Rectal smooth muscle tissue (tissue), 1 donor: ENCODE measurements around the gene TMEM250.

Source experiments
- H3K27ac ChIP-seq: one replicate; pipeline ENCODE4 v1.7.0; 2013; ENCODE audit warnings: low read depth, low read length, inconsistent platforms
- H3K27me3 ChIP-seq: one replicate; pipeline ENCODE4 v1.7.0; 2013; ENCODE audit warnings: low read length; ENCODE audit not compliant: control insufficient read depth, insufficient read depth
- H3K36me3 ChIP-seq: one replicate; pipeline ENCODE4 v1.7.0; 2013; ENCODE audit warnings: low read length; ENCODE audit not compliant: control insufficient read depth, insufficient read depth
- H3K4me1 ChIP-seq: one replicate; pipeline ENCODE4 v1.7.0; 2013; ENCODE audit warnings: low read length; ENCODE audit not compliant: control insufficient read depth, insufficient read depth
- H3K4me3 ChIP-seq: one replicate; pipeline ENCODE4 v1.7.0; 2013; ENCODE audit warnings: low read length
- H3K9ac ChIP-seq: one replicate; pipeline ENCODE4 v1.7.0; 2013; ENCODE audit warnings: low read length

Gene TMEM250

GRCh38 chr9:136119883-136120393 is 1.3 kb upstream of the TMEM250 start:
- peak overlapping the region; percentile 95 for H3K27ac ChIP-seq
- no peaks in the 10 kb centered on the region for H3K27me3 ChIP-seq
- H3K36me3 ChIP-seq, result peaks cover 9% of the 10 kb centered on the region
- peak overlapping the region; percentile 75 for H3K4me3 ChIP-seq
- peaks cover 15% of the 10 kb centered on the region for H3K4me1 ChIP-seq
- no peak overlapping the region for H3K9ac ChIP-seq

DNA sequence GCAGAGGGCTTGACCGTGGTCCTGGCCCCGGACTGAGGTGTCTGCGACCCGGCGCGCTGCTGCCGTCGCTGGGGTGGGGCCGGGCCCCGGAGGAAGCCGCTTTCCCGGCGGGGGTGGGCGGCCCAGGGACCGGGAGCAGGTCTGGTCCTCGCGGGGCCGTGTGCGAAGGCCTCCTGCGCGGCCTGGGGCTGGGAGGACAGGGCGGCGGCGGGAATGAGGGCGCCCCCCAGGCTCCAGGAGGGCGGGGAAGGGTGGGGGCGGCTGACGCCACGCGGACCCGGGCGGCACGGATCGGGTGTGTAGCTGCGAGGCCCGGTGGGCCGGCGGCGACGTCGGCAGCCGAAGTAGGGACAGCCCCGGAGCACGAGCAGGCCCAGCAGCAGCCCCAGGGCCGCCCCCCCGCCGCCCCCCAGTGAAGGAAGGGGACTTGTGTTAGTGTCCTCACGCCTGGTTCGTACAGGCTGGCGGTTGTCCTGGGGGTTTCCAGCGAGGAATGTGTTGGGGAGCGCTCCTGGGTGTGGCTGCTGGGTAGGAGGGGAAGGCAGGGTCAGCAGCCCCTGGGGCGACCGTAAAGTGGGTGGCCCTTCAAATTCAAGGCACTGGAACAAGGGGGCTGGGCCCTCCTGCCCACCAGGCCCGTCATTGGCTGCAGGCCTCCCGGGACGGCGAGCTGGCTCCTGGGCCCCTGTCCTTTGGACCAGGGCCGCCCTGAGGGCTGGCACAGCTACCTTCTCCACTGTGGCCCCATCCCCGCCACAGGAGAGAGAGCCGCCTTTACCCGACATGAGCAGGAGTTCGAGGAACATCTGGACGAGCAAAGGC is 597 bp upstream of the TMEM250 start:
- peaks cover 15% of the 10 kb centered on the region for H3K4me1 ChIP-seq
- H3K4me3 ChIP-seq, result peak overlapping the region; percentile 75
- peaks cover 11% of the 10 kb centered on the region for H3K36me3 ChIP-seq
- H3K27me3 ChIP-seq, result no peaks in the 10 kb centered on the region
- peak overlapping the region; percentile 95 for H3K27ac ChIP-seq
- peak overlapping the region; percentile 40 for H3K9ac ChIP-seq

DNA sequence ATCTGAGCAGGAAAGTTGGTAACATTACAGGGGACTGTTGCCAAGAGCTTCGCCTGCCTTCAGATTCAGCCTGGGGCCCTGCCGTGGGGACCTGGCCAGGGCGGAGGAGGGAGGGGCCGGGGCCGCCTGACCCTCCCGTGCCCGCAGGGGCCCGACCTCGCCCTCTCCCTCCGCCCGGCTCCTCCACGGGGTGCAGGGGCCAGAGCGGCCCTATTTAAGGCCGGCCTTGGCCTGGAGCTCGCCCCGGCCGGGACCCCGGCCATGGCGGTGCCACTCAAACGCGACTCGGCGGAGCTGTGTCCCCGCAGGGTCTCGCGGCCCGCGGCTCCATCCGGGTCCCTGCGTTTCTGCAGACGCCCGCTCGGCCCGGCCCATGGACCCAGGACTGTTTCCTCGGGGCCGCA is 757 bp downstream of the TMEM250 start:
- peaks cover 15% of the 10 kb centered on the region for H3K4me1 ChIP-seq
- H3K27ac ChIP-seq, result peak overlapping the region; percentile 95
- peak overlapping the region; percentile 75 for H3K4me3 ChIP-seq
- H3K9ac ChIP-seq, result peak overlapping the region; percentile 2
- no peaks in the 10 kb centered on the region for H3K27me3 ChIP-seq
- peaks cover 12% of the 10 kb centered on the region for H3K36me3 ChIP-seq

- Histone ChIP-seq H3K27me3 (no peaks in the 10 kb centered on the region), H3K27ac (peak overlapping the region; percentile 95), H3K9ac (peak overlapping the region; percentile 27), H3K4me3 (peak overlapping the region; percentile 75), H3K4me1 (peaks cover 10% of the 10 kb centered on the region), H3K36me3 (peaks cover 12% of the 10 kb centered on the region)
These were observed 1.3 kb downstream of the TMEM250 start for GRCh38 chr9:136117291-136117915.

GRCh38 chr9:136116360-136117098 is 2.1 kb downstream of the TMEM250 start:
- Histone ChIP-seq H3K27me3 (no peaks in the 10 kb centered on the region), H3K4me3 (peak overlapping the region; percentile 75), H3K4me1 (peaks cover 10% of the 10 kb centered on the region), H3K9ac (peak overlapping the region; percentile 27), H3K27ac (no peak overlapping the region), H3K36me3 (peaks cover 12% of the 10 kb centered on the region)

- Histone ChIP-seq H3K4me1 (peaks cover 10% of the 10 kb centered on the region), H3K27me3 (no peaks in the 10 kb centered on the region), H3K9ac (no peak overlapping the region), H3K27ac (no peak overlapping the region), H3K36me3 (peaks cover 12% of the 10 kb centered on the region), H3K4me3 (no peak overlapping the region)
These were observed 2.9 kb downstream of the TMEM250 start for GRCh38 chr9:136115641-136116359.

GRCh38 chr9:136115206-136115605 is 3.5 kb downstream of the TMEM250 start:
- no peak overlapping the region for H3K4me3 ChIP-seq
- peaks cover 12% of the 10 kb centered on the region for H3K36me3 ChIP-seq
- H3K9ac ChIP-seq, result no peak overlapping the region
- no peak overlapping the region for H3K27ac ChIP-seq
- H3K4me1 ChIP-seq, result peaks cover 14% of the 10 kb centered on the region
- H3K27me3 ChIP-seq, result no peaks in the 10 kb centered on the region

- no peak overlapping the region for H3K4me3 ChIP-seq
- H3K36me3 ChIP-seq, result peaks cover 12% of the 10 kb centered on the region
- H3K27me3 ChIP-seq, result no peaks in the 10 kb centered on the region
- H3K9ac ChIP-seq, result no peak overlapping the region
- H3K4me1 ChIP-seq, result peaks cover 14% of the 10 kb centered on the region
- H3K27ac ChIP-seq, result no peak overlapping the region
These were observed 4.1 kb downstream of the TMEM250 start for GRCh38 chr9:136114610-136115009.

DNA sequence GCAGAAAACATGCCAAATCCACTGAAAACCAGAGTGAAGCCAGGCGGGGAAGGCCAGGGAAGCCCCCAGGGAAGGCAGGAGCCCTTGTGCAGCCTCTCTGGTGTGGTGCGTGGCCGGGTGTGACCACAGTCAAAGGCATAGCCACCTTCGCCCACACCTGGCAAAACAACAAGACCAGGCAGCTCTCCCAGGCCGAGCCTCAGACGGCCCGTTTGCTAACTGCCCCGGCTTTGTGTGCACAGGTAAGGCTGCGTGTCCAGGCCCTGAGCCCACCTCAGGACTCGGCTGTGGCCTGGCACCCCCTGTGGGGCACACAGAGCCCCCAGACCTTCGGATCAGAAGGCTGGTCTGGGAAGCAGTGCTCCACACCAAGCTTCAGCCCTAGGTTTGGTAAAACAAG is 6.1 kb downstream of the TMEM250 start:
- no peak overlapping the region for H3K4me3 ChIP-seq
- no peak overlapping the region for H3K27ac ChIP-seq
- H3K36me3 ChIP-seq, result peaks cover 12% of the 10 kb centered on the region
- H3K9ac ChIP-seq, result no peak overlapping the region
- H3K4me1 ChIP-seq, result peaks cover 15% of the 10 kb centered on the region
- no peaks in the 10 kb centered on the region for H3K27me3 ChIP-seq

DNA sequence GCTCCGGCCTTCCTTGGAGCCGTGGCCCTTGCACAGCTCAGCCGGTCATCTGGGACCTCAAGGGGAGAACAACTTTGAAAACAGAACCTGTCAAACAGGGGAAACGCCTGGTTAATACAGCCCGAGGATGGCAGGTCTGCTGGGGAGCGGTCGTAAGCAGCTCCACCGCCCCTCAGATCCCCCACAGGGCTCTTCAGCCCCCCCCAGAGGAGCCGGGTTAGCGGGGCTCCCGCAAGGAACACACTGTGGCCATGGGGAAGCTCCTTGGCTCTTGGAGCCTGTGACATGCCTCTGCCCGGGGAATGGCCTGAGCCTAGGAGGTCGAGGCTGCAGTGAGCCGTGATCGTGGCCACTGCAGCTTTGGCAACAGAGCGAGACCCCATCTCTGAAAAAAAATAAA is 6.8 kb downstream of the TMEM250 start:
- H3K27ac ChIP-seq, result no peak overlapping the region
- H3K4me3 ChIP-seq, result no peak overlapping the region
- peaks cover 12% of the 10 kb centered on the region for H3K4me1 ChIP-seq
- peaks cover 12% of the 10 kb centered on the region for H3K36me3 ChIP-seq
- no peaks in the 10 kb centered on the region for H3K27me3 ChIP-seq
- no peak overlapping the region for H3K9ac ChIP-seq

- Histone ChIP-seq H3K4me1 (peaks cover 12% of the 10 kb centered on the region), H3K36me3 (peaks cover 8% of the 10 kb centered on the region), H3K27me3 (no peaks in the 10 kb centered on the region), H3K27ac (no peak overlapping the region), H3K9ac (no peak overlapping the region), H3K4me3 (no peak overlapping the region)
These were observed 7.5 kb downstream of the TMEM250 start for GRCh38 chr9:136111190-136111589.
